Esophagus muscularis mucosa (tissue), 3 donors: ENCODE data around the gene FZD1.

ENCODE experiments used
- CTCF ChIP-seq, 3 experiments: fragments of 200-600 bp in 2 of 3; fragments of 450-650 bp in 1 of 3; sonication (generic) in 2 of 3; IDR thresholded peaks; one replicate each; pipeline ENCODE4 v1.5.1; 2017 to 2019; ENCODE audit warnings: antibody characterized with exemption in 3 of 3, mild to moderate bottlenecking in 2 of 3, moderate library complexity in 1 of 3
- POLR2A ChIP-seq: fragments of 450-650 bp; IDR thresholded peaks from one replicate; pipeline ENCODE4 v1.6.1; 2017; ENCODE audit warnings: antibody characterized with exemption, moderate library complexity, mild to moderate bottlenecking, low read depth

- TF ChIP-seq CTCF (IDR thresholded peaks at IDR 0.05) (no peak), POLR2A (no peak)
These were observed 13.5 kb upstream of the FZD1 start for GRCh38 chr7:91250706-91251105.
